CD4-positive, CD25-positive, alpha-beta regulatory T cell (primary cell): ENCODE measurements around the gene STAM2. TPM values are rescaled to one million over a fixed set of nuclear protein-coding genes. Genes with fewer than 3 reads are reported as not detected.

Experiments used
- ATAC-seq, 2 donors: fragments of 150-1000 bp; cut with Tn5 transposase; one replicate each; pipeline ENCODE4 v1.10.0; 2021; ENCODE audit warnings: low read depth in 2 of 2, moderate number of reproducible peaks in 2 of 2, moderate library complexity in 1 of 2
- DNase-seq, 3 donors: peaks; one replicate each; pipeline versions ENCODE4 v3.0.0 to v3.0.0-alpha.2; 2012 to 2022; ENCODE audit warnings: mixed read lengths in 1 of 3
- H3K27ac ChIP-seq: one replicate; pipeline ENCODE4 v1.7.0; 2013; ENCODE audit warnings: mild to moderate bottlenecking, low read length; ENCODE audit not compliant: insufficient read depth, poor library complexity, severe bottlenecking
- H3K27me3 ChIP-seq: one replicate; pipeline ENCODE4 v1.7.0; 2013; ENCODE audit warnings: low read length; ENCODE audit not compliant: control insufficient read depth, insufficient read depth
- H3K36me3 ChIP-seq: one replicate; pipeline ENCODE4 v1.7.0; 2013; ENCODE audit warnings: mild to moderate bottlenecking, low read length, moderate library complexity; ENCODE audit not compliant: control insufficient read depth, insufficient read depth
- H3K4me1 ChIP-seq: 2 replicates; pipeline ENCODE4 v1.7.0; 2013; ENCODE audit warnings: mild to moderate bottlenecking, low read length; ENCODE audit not compliant: insufficient read depth, control insufficient read depth, poor library complexity, severe bottlenecking
- H3K4me3 ChIP-seq: one replicate; pipeline ENCODE4 v1.7.0; 2013; ENCODE audit warnings: low read depth, mild to moderate bottlenecking, low read length, moderate library complexity
- H3K9me3 ChIP-seq, 2 experiments: 1 replicate in 1 of 2; 2 replicates in 1 of 2; pipeline ENCODE4 v1.7.0; 2013; ENCODE audit warnings: low read length in 2 of 2, mild to moderate bottlenecking in 1 of 2, moderate library complexity in 1 of 2; ENCODE audit not compliant: control insufficient read depth in 2 of 2
- H3K27ac Mint-ChIP-seq, 3 donors: one replicate each; pipeline ENCODE4 v1.8.0; 2020 to 2022; ENCODE audit warnings: mild to moderate bottlenecking in 3 of 3, mixed read lengths in 3 of 3, moderate library complexity in 2 of 3
- H3K27me3 Mint-ChIP-seq: one replicate; pipeline ENCODE4 v1.8.0; 2022; ENCODE audit warnings: mild to moderate bottlenecking, mixed read lengths
- H3K36me3 Mint-ChIP-seq: one replicate; pipeline ENCODE4 v1.8.0; 2020; ENCODE audit warnings: mixed read lengths
- H3K4me1 Mint-ChIP-seq, 4 donors: one replicate each; pipeline ENCODE4 v1.8.0; 2020 to 2022; ENCODE audit warnings: mixed read lengths in 4 of 4, mild to moderate bottlenecking in 1 of 4
- H3K4me3 Mint-ChIP-seq, 4 donors: one replicate each; pipeline ENCODE4 v1.8.0; 2020 to 2022; ENCODE audit warnings: mild to moderate bottlenecking in 4 of 4, mixed read lengths in 4 of 4, moderate library complexity in 3 of 4
- H3K9me3 Mint-ChIP-seq, 7 donors: one replicate each; pipeline ENCODE4 v1.8.0; 2020 to 2022; ENCODE audit warnings: mixed read lengths in 7 of 7, mild to moderate bottlenecking in 3 of 7, moderate library complexity in 2 of 7
- polyA plus RNA-seq, 4 donors: library from polyadenylated mRNA; unstranded; fragments of 300-500 nt; fragmentation: Illumina TruSeq; gene quantifications; one replicate each; pipeline ENCODE4 v1.2.3, GENCODE V29; 2021
- total RNA-seq: library from RNA; stranded (reverse); gene quantifications from one replicate; pipeline ENCODE4 v1.2.3, GENCODE V29; 2022

Gene STAM2
- total and polyA plus RNA-seq, 5 donors from 2014 or later, result 4.6 to 13.4 (median 7.3) TPM

- Mint-ChIP-seq H3K9me3 (peaks cover 0 to 2% (median 0%) of the 10 kb centered on the region in 7 donors), H3K4me3 (no peak overlapping the region), H3K27me3 (peaks cover 4% of the 10 kb centered on the region), H3K27ac (no peak overlapping the region), H3K36me3 (no peaks in the 10 kb centered on the region), H3K4me1 (no peaks in the 10 kb centered on the region)
- H3K9me3 ChIP-seq, result no peaks in the 10 kb centered on the region
- H3K27me3 ChIP-seq, result no peaks in the 10 kb centered on the region
- H3K4me1 ChIP-seq, result no peaks in the 10 kb centered on the region
- ATAC-seq (no peak), DNase-seq (no peak)
- H3K27ac ChIP-seq, result no peak overlapping the region
- no peak overlapping the region for H3K4me3 ChIP-seq
- H3K36me3 ChIP-seq, result no peaks in the 10 kb centered on the region
These were observed 96.9 kb downstream of the STAM2 start for GRCh38 chr2:152078662-152079061.

DNA sequence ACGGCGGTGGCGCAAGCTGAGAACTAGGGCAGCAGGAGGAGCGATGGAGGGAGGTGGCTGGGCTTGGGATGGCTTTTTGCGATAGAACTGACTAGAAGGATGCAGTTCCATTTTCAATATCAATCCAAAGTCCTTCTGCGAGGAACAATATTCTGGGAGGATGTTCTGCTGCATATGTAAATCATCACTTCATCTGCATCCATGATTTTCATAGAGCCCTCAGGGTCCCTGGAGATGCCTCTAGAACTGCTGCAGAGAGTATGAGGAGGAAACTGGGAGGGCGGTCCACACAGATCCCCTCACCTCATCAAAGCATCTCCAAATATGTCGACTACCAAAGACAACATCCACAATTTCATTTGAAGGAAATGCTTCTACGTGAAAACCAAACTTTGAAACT is 97.5 kb downstream of the STAM2 start:
- no peak overlapping the region for H3K4me3 Mint-ChIP-seq
- ATAC-seq (no peak), DNase-seq (no peak)
- Histone ChIP-seq H3K27me3 (no peaks in the 10 kb centered on the region), H3K4me1 (no peaks in the 10 kb centered on the region), H3K9me3 (no peaks in the 10 kb centered on the region), H3K27ac (no peak overlapping the region), H3K36me3 (no peaks in the 10 kb centered on the region), H3K4me3 (no peak overlapping the region)
- H3K4me1 Mint-ChIP-seq, result no peaks in the 10 kb centered on the region
- H3K36me3 Mint-ChIP-seq, result no peaks in the 10 kb centered on the region
- H3K27me3 Mint-ChIP-seq, result peaks cover 4% of the 10 kb centered on the region
- H3K9me3 Mint-ChIP-seq, result peaks cover 0 to 2% (median 0%) of the 10 kb centered on the region in 7 donors
- no peak overlapping the region for H3K27ac Mint-ChIP-seq

GRCh38 chr2:152075461-152076050 is 100.0 kb downstream of the STAM2 start:
- no peaks in the 10 kb centered on the region for H3K36me3 Mint-ChIP-seq
- H3K9me3 Mint-ChIP-seq, result peaks cover 0 to 2% (median 0%) of the 10 kb centered on the region in 7 donors
- H3K27me3 ChIP-seq, result no peaks in the 10 kb centered on the region
- no peak overlapping the region for H3K27ac Mint-ChIP-seq
- H3K36me3 ChIP-seq, result no peaks in the 10 kb centered on the region
- no peaks in the 10 kb centered on the region for H3K4me1 ChIP-seq
- no peaks in the 10 kb centered on the region for H3K9me3 ChIP-seq
- no peak for ATAC-seq
- H3K4me3 Mint-ChIP-seq, result no peak overlapping the region
- no peak overlapping the region for H3K4me3 ChIP-seq
- no peak overlapping the region for H3K27ac ChIP-seq
- DNase-seq, result no peak
- no peaks in the 10 kb centered on the region for H3K4me1 Mint-ChIP-seq
- H3K27me3 Mint-ChIP-seq, result peaks cover 4% of the 10 kb centered on the region

GRCh38 chr2:152072011-152072410 is 103.6 kb downstream of the STAM2 start:
- Mint-ChIP-seq H3K27ac (no peak overlapping the region), H3K9me3 (no peaks in the 10 kb centered on the region), H3K4me1 (no peaks in the 10 kb centered on the region), H3K36me3 (no peaks in the 10 kb centered on the region), H3K4me3 (no peak overlapping the region), H3K27me3 (peaks cover 8% of the 10 kb centered on the region)
- Histone ChIP-seq H3K4me3 (no peak overlapping the region), H3K4me1 (no peaks in the 10 kb centered on the region), H3K9me3 (no peaks in the 10 kb centered on the region), H3K36me3 (no peaks in the 10 kb centered on the region), H3K27me3 (no peaks in the 10 kb centered on the region), H3K27ac (no peak overlapping the region)
- ATAC-seq, result no peak
- DNase-seq, result no peak

DNA sequence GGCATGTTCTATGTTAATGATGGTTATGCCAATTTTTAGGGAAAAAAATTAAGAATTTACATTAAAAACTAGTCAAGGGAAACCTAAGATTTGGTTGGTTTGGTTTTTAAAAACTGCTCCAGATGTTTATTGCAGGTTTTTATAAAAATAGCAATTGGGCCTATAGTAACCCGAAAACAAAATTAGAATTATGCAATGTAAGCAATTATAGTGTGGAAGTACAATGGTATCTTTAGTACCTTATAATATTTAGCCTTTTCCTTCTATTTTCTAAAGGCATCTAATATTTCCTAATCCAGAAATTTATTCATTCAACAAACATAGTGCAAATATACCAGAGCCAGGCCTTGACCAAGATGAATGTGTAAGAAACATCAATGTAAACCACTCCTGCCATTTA is 104.0 kb downstream of the STAM2 start:
- H3K4me3 Mint-ChIP-seq, result no peak overlapping the region

DNA sequence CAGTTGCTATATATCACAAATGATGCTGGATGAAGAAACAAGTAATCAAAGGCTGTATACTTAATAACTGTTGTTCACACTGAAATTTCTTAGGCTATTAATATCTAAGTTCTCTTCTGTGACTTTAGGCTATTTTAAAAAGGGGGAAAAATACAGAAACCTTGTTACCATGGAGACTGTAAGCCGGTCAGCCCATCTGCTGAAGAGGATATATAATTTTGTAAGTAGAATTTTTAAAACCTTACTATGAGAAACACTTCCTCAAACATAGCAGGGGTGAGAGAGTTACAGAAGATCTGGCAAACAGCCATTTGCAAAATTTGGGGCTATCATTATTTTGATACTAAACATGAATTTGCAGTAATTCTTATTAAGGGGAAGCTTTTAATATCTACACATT is 104.5 kb downstream of the STAM2 start:
- Mint-ChIP-seq H3K4me1 (no peaks in the 10 kb centered on the region), H3K27me3 (peaks cover 8% of the 10 kb centered on the region), H3K36me3 (no peaks in the 10 kb centered on the region), H3K4me3 (no peak overlapping the region), H3K9me3 (peaks cover 0 to under 1% (median 0%) of the 10 kb centered on the region in 7 donors), H3K27ac (no peak overlapping the region)
- no peaks in the 10 kb centered on the region for H3K4me1 ChIP-seq
- no peaks in the 10 kb centered on the region for H3K27me3 ChIP-seq
- no peak for ATAC-seq
- DNase-seq, result no peak
- H3K27ac ChIP-seq, result no peak overlapping the region
- no peaks in the 10 kb centered on the region for H3K9me3 ChIP-seq
- H3K36me3 ChIP-seq, result no peaks in the 10 kb centered on the region
- no peak overlapping the region for H3K4me3 ChIP-seq

More for the DNA sequence above, 104.0 kb downstream of the STAM2 start:
- H3K27ac ChIP-seq, result no peak overlapping the region
- no peaks in the 10 kb centered on the region for H3K4me1 Mint-ChIP-seq
- peaks cover 8% of the 10 kb centered on the region for H3K27me3 Mint-ChIP-seq
- ATAC-seq, result no peak
- H3K36me3 ChIP-seq, result no peaks in the 10 kb centered on the region
- no peaks in the 10 kb centered on the region for H3K36me3 Mint-ChIP-seq
- H3K4me1 ChIP-seq, result no peaks in the 10 kb centered on the region
- H3K27me3 ChIP-seq, result no peaks in the 10 kb centered on the region
- no peak overlapping the region for H3K4me3 ChIP-seq
- no peaks in the 10 kb centered on the region for H3K9me3 Mint-ChIP-seq
- no peak for DNase-seq
- no peaks in the 10 kb centered on the region for H3K9me3 ChIP-seq
- no peak overlapping the region for H3K27ac Mint-ChIP-seq

- no peaks in the 10 kb centered on the region for H3K9me3 ChIP-seq
- ATAC-seq (no peak), DNase-seq (no peak)
- peaks cover 8% of the 10 kb centered on the region for H3K27me3 Mint-ChIP-seq
- H3K4me3 Mint-ChIP-seq, result no peak overlapping the region
- no peak overlapping the region for H3K27ac Mint-ChIP-seq
- no peaks in the 10 kb centered on the region for H3K4me1 Mint-ChIP-seq
- H3K9me3 Mint-ChIP-seq, result peaks cover 0 to 3% (median 0%) of the 10 kb centered on the region in 7 donors
- no peak overlapping the region for H3K4me3 ChIP-seq
- no peaks in the 10 kb centered on the region for H3K27me3 ChIP-seq
- H3K27ac ChIP-seq, result no peak overlapping the region
- H3K4me1 ChIP-seq, result no peaks in the 10 kb centered on the region
- H3K36me3 Mint-ChIP-seq, result no peaks in the 10 kb centered on the region
- H3K36me3 ChIP-seq, result no peaks in the 10 kb centered on the region
These were observed 107.3 kb downstream of the STAM2 start for GRCh38 chr2:152068226-152068625.

DNA sequence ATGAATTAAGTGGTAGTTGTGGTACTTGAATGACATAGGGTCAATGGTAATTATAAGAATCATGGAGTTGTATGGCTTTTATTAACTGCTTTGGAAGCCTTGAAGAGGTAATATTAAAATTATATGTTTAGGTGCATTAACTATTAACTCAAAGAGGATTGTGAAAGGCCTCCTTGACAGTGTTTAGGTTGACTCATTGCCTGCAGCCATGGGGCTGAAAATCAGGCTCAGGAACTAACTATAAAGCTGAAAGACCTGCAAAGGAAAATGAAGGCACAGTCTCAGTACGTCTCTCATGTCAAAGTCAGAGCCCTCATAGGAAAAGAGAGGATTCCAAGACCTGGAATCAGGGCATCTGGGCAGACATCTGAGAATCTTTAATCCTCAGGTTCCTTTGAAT is 107.7 kb downstream of the STAM2 start:
- Mint-ChIP-seq H3K9me3 (peaks cover 0 to 3% (median 0%) of the 10 kb centered on the region in 7 donors), H3K4me1 (no peaks in the 10 kb centered on the region), H3K27me3 (peaks cover 8% of the 10 kb centered on the region), H3K4me3 (no peak overlapping the region), H3K27ac (no peak overlapping the region), H3K36me3 (no peaks in the 10 kb centered on the region)
- DNase-seq (no peak), ATAC-seq (no peak)
- H3K27ac ChIP-seq, result no peak overlapping the region
- H3K27me3 ChIP-seq, result no peaks in the 10 kb centered on the region
- no peak overlapping the region for H3K4me3 ChIP-seq
- no peaks in the 10 kb centered on the region for H3K36me3 ChIP-seq
- H3K4me1 ChIP-seq, result no peaks in the 10 kb centered on the region
- H3K9me3 ChIP-seq, result no peaks in the 10 kb centered on the region
